ENCODE results near the gene MACROD2. TPM values are rescaled to one million over a fixed set of nuclear protein-coding genes. Genes with fewer than 3 reads are reported as not detected.

MACROD2 gene
- total RNA-seq, 1 donor from 2014 or later, result 6.4 TPM

DNA sequence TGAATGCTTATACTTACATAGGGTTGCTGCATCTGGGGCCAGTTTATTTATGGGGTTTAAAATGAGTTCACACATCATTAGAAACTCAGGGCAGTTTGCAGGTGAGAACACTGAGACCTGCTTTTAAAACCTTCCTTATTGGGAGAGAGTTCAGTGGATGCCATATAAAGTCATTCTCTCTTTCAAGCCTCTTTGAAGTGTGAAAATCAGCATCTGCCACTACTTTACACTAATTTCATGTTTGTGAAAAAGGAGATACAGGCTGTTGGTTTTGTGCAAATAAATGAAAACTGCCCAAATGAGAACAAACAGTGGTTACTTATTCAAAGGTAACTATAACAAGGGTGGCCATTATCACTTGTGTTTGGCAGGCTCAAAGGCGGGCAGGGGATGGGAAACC, 2047.4 kb downstream of the MACROD2 start:
- H3K27ac Mint-ChIP-seq (ENCODE audit: unreplicated experiment), result no peak overlapping the region
- H3K27me3 Mint-ChIP-seq (ENCODE audit: low read depth), result no peaks in the 10 kb centered on the region
- no peak for TF ChIP-seq CTCF (conservative IDR thresholded peaks at IDR 0.05)
- no peak overlapping the region for H3K4me3 Mint-ChIP-seq
- peaks cover 5% of the 10 kb centered on the region for H3K4me1 Mint-ChIP-seq
- H3K9me3 Mint-ChIP-seq, result peaks cover 3% of the 10 kb centered on the region
- DNase-seq (ENCODE audit: low read depth, low spot score), result no peak
- no peaks in the 10 kb centered on the region for H3K36me3 Mint-ChIP-seq (ENCODE audit: low read depth)

DNA sequence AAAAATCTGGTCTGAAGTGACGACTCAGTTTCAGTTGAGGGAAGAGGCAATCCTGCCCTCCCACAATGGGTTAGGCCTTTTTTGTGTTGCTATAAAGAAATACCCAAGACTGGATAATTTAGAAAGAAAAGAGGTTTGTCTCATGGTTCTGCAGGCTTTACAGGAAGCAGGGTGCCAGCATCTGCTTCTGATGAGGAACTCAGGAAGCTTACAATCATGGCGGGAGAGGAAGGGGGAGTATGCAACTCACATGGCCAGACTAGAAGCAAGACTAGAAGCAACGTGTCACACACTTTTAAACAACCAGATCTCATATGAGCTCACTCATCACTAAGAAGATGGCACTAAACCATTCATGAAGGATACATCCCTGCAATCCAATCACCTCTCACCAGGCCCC, 2048.6 kb downstream of the MACROD2 start:
- H3K4me1 Mint-ChIP-seq, result peaks cover 13% of the 10 kb centered on the region
- no peak for DNase-seq (ENCODE audit: low read depth, low spot score)
- H3K4me3 Mint-ChIP-seq, result no peak overlapping the region
- H3K27me3 Mint-ChIP-seq (ENCODE audit: low read depth), result no peaks in the 10 kb centered on the region
- H3K27ac Mint-ChIP-seq (ENCODE audit: unreplicated experiment), result peak overlapping the region; percentile 83
- no peak for TF ChIP-seq CTCF (conservative IDR thresholded peaks at IDR 0.05)
- H3K36me3 Mint-ChIP-seq (ENCODE audit: low read depth), result no peaks in the 10 kb centered on the region
- H3K9me3 Mint-ChIP-seq, result peaks cover 3% of the 10 kb centered on the region

- Mint-ChIP-seq H3K27me3 (ENCODE audit: low read depth) (no peaks in the 10 kb centered on the region), H3K4me1 (peaks cover 44% of the 10 kb centered on the region), H3K36me3 (ENCODE audit: low read depth) (no peaks in the 10 kb centered on the region), H3K4me3 (no peak overlapping the region), H3K9me3 (peaks cover 2% of the 10 kb centered on the region), H3K27ac (ENCODE audit: unreplicated experiment) (peak overlapping the region; percentile 28)
- no peak for TF ChIP-seq CTCF (conservative IDR thresholded peaks at IDR 0.05)
- DNase-seq (ENCODE audit: low read depth, low spot score), result no peak
These were observed 2053.6 kb downstream of the MACROD2 start for GRCh38 chr20:16048876-16049275.

DNA sequence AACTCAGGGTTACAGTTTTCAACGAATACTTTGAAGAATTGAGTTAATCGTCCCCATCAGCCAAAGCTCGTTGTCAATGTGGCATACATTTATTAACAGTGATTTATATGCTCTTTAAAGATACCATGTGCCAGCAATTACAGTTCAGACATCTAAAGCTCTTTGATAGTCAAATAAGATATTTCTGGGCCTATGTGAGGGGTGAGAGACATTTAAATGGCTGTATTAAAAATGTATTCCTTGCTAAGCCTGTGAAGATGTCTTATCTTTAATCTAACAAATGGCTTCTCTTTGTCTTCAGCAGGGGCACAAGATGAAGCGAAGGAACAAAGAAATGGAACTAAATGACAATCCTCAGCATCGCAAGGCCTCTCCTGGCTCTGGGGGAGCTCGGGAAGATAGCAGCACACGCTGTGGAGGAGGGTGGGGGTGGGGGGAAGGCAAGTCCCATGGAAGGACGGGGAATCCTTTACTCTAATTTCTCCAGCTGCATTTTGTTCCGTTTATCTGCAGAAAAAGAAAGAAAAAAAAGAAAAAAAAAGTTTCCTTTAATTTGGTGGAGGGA, 2054.3 kb downstream of the MACROD2 start:
- DNase-seq (ENCODE audit: low read depth, low spot score), result no peak
- Mint-ChIP-seq H3K4me1 (peaks cover 44% of the 10 kb centered on the region), H3K36me3 (ENCODE audit: low read depth) (no peaks in the 10 kb centered on the region), H3K27me3 (ENCODE audit: low read depth) (no peaks in the 10 kb centered on the region), H3K27ac (ENCODE audit: unreplicated experiment) (peak overlapping the region; percentile 88), H3K9me3 (peaks cover 3% of the 10 kb centered on the region), H3K4me3 (no peak overlapping the region)
- TF ChIP-seq CTCF (conservative IDR thresholded peaks at IDR 0.05), result no peak

GRCh38 chr20:16050366-16050765, 2055.1 kb downstream of the MACROD2 start:
- DNase-seq (ENCODE audit: low read depth, low spot score), result no peak
- Mint-ChIP-seq H3K27ac (ENCODE audit: unreplicated experiment) (no peak overlapping the region), H3K4me3 (peak overlapping the region; percentile 9), H3K4me1 (peaks cover 44% of the 10 kb centered on the region), H3K27me3 (ENCODE audit: low read depth) (no peaks in the 10 kb centered on the region), H3K36me3 (ENCODE audit: low read depth) (no peaks in the 10 kb centered on the region), H3K9me3 (peaks cover 4% of the 10 kb centered on the region)
- TF ChIP-seq CTCF (conservative IDR thresholded peaks at IDR 0.05), result no peak

Measured in neural crest cell (in vitro differentiated cells).